Right cardiac atrium (tissue), 5 donors: ENCODE results near the gene SRC. TPM values are rescaled to one million over a fixed set of nuclear protein-coding genes. Genes with fewer than 3 reads are reported as not detected.

Experiments
- ATAC-seq, 2 donors: fragments of 200-7000 bp; cut with Tn5 transposase; one replicate each; pipeline versions ENCODE4 v1.8.0 to v1.9.1; 2020; ENCODE audit warnings: moderate library complexity in 2 of 2, mild to moderate bottlenecking in 1 of 2
- DNase-seq, 3 donors: peaks; one replicate each; pipeline ENCODE4 v3.0.0-alpha.2; 2020
- H3K27ac ChIP-seq: one replicate; pipeline ENCODE4 v1.5.1; 2013; ENCODE audit warnings: mild to moderate bottlenecking, low read length, control low read depth, moderate library complexity
- H3K27me3 ChIP-seq: one replicate; pipeline ENCODE4 v1.6.1; 2013; ENCODE audit not compliant: control insufficient read depth, insufficient read depth
- H3K4me1 ChIP-seq: one replicate; pipeline ENCODE4 v1.6.1; 2013; ENCODE audit warnings: low read length; ENCODE audit not compliant: control insufficient read depth, insufficient read depth
- H3K4me3 ChIP-seq: one replicate; pipeline ENCODE4 v1.5.1; 2013; ENCODE audit warnings: low read length, control low read depth
- H3K9me3 ChIP-seq: one replicate; pipeline ENCODE4 v1.6.1; 2013; ENCODE audit warnings: low read length; ENCODE audit not compliant: control insufficient read depth
- WGBS: extraction: QIAGEN DNeasy Blood & Tissue Kit; methylation state at CpG from one replicate; pipeline ENCODE4 v1.1.7; 2013; 5-methylcytosine and 5-hydroxymethylcytosine counted together
- intact Hi-C, 4 donors: fragments of 100-400 bp; cut with DNase I; formaldehyde crosslinking; loops; one replicate each; pipeline versions ENCODE4 v1.11.0 to v1.14.0; 2022 to 2023
- polyA plus RNA-seq: library from polyadenylated mRNA; stranded (reverse); fragments of 200-250 nt; gene quantifications from one replicate; pipeline ENCODE4 v1.2.3, GENCODE V29; 2013
- total RNA-seq, 4 donors: library from RNA; stranded (reverse); fragmentation: NEBNext Ultra II Directional; extraction: Animal tissue kit (Norgen Biotek cat#: 25700); gene quantifications; one replicate each; pipeline ENCODE4 v1.2.1, GENCODE V29; 2021
- donor health status: healthy with polysubstance abuse.
- donor health status: DM: no; HTN: yes; CAD: no.
- donor health status: DM: no; HTN: no; CAD: no.
- donor health status: DM: no; HTN: yes; CAD: no; lungs with severe emphysema.
- donor health status: DM: yes; HTN: yes; CAD: no.

SRC gene
- total and polyA plus RNA-seq, 5 donors = 9.5 to 14.0 (median 13.1) TPM

- Histone ChIP-seq H3K27ac (no peak overlapping the region), H3K27me3 (no peaks in the 10 kb centered on the region), H3K4me1 (peaks cover 5% of the 10 kb centered on the region), H3K9me3 (no peaks in the 10 kb centered on the region), H3K4me3 (no peak overlapping the region)
- 89% methylated on average over 6 of the region's 6 CpGs for WGBS
- peak in 1 of 3 donors; percentile 18 for DNase-seq
- ATAC-seq = no peak
- intact Hi-C loops = loop anchor here in 1 of 4 donors (10.0 kb wide), 1 partner anchor 166 kb away; no protein-coding TSS in a partner anchor
Measured at GRCh38 chr20:37360391-37361115, 14.6 kb downstream of the SRC start.

- ATAC-seq (no peak), DNase-seq (peak in 1 of 3 donors; percentile 44)
- intact Hi-C loops = loop anchor here in 1 of 4 donors (10.0 kb wide), 1 partner anchor 167 kb away; no protein-coding TSS in a partner anchor
- Histone ChIP-seq H3K27me3 (no peaks in the 10 kb centered on the region), H3K27ac (no peak overlapping the region), H3K4me3 (no peak overlapping the region), H3K4me1 (peaks cover 5% of the 10 kb centered on the region), H3K9me3 (no peaks in the 10 kb centered on the region)
- WGBS = 77% methylated on average over 8 of the region's 8 CpGs
Measured at GRCh38 chr20:37361336-37361735, 15.4 kb downstream of the SRC start.

- ATAC-seq = no peak
- Histone ChIP-seq H3K27ac (no peak overlapping the region), H3K9me3 (no peaks in the 10 kb centered on the region), H3K4me1 (no peaks in the 10 kb centered on the region), H3K27me3 (no peaks in the 10 kb centered on the region), H3K4me3 (no peak overlapping the region)
- peak in 1 of 3 donors; percentile 31 for DNase-seq
- intact Hi-C loops = loop anchor here in 1 of 4 donors (10.0 kb wide), 1 partner anchor 168 kb away; no protein-coding TSS in a partner anchor
- 82% methylated on average over 10 of the region's 10 CpGs for WGBS
Measured at GRCh38 chr20:37362231-37362792, 16.4 kb downstream of the SRC start.

- intact Hi-C loops = loop anchor here in 1 of 4 donors (10.0 kb wide), 1 partner anchor 168 kb away; no protein-coding TSS in a partner anchor
- no peaks in the 10 kb centered on the region for H3K4me1 ChIP-seq
- no peak for ATAC-seq
- H3K27me3 ChIP-seq = no peaks in the 10 kb centered on the region
- 95% methylated on average over 9 of the region's 9 CpGs for WGBS
- no peaks in the 10 kb centered on the region for H3K9me3 ChIP-seq
- no peak for DNase-seq
- no peak overlapping the region for H3K27ac ChIP-seq
- no peak overlapping the region for H3K4me3 ChIP-seq
Measured at GRCh38 chr20:37362821-37363220, 16.9 kb downstream of the SRC start.

GRCh38 chr20:37363221-37364012 is 17.5 kb downstream of the SRC start:
- no peaks in the 10 kb centered on the region for H3K4me1 ChIP-seq
- intact Hi-C loops = loop anchor here in 1 of 4 donors (10.0 kb wide), 1 partner anchor 169 kb away; no protein-coding TSS in a partner anchor
- no peaks in the 10 kb centered on the region for H3K27me3 ChIP-seq
- no peaks in the 10 kb centered on the region for H3K9me3 ChIP-seq
- H3K4me3 ChIP-seq = no peak overlapping the region
- peak in 1 of 2 donors; percentile 12 for ATAC-seq
- WGBS = 78% methylated on average over 24 of the region's 24 CpGs
- DNase-seq = peak in 1 of 3 donors; percentile 44
- H3K27ac ChIP-seq = no peak overlapping the region

GRCh38 chr20:37364013-37364926 is 18.3 kb downstream of the SRC start:
- no peak for ATAC-seq
- intact Hi-C loops = loop anchor here in 1 of 4 donors (10.0 kb wide), 1 partner anchor 169 kb away; no protein-coding TSS in a partner anchor
- Histone ChIP-seq H3K27me3 (no peaks in the 10 kb centered on the region), H3K27ac (no peak overlapping the region), H3K9me3 (no peaks in the 10 kb centered on the region), H3K4me1 (no peaks in the 10 kb centered on the region), H3K4me3 (no peak overlapping the region)
- 91% methylated on average over 21 of the region's 21 CpGs for WGBS
- DNase-seq = peak in 1 of 3 donors; percentile 40

- Histone ChIP-seq H3K27me3 (no peaks in the 10 kb centered on the region), H3K4me1 (no peaks in the 10 kb centered on the region), H3K4me3 (no peak overlapping the region), H3K27ac (no peak overlapping the region), H3K9me3 (no peaks in the 10 kb centered on the region)
- 86% methylated on average over 3 of the region's 3 CpGs for WGBS
- intact Hi-C loops = loop anchor here in 1 of 4 donors (10.0 kb wide), 1 partner anchor 170 kb away; no protein-coding TSS in a partner anchor
- ATAC-seq = no peak
- DNase-seq = no peak
Measured at GRCh38 chr20:37364927-37365272, 19.0 kb downstream of the SRC start.

GRCh38 chr20:37365760-37366638 is 20.1 kb downstream of the SRC start:
- H3K27ac ChIP-seq = no peak overlapping the region
- DNase-seq = no peak
- H3K4me1 ChIP-seq = no peaks in the 10 kb centered on the region
- no peak overlapping the region for H3K4me3 ChIP-seq
- no peaks in the 10 kb centered on the region for H3K27me3 ChIP-seq
- intact Hi-C loops = loop anchor here in 1 of 4 donors (10.0 kb wide), 1 partner anchor 171 kb away; no protein-coding TSS in a partner anchor
- 83% methylated on average over 6 of the region's 6 CpGs for WGBS
- no peaks in the 10 kb centered on the region for H3K9me3 ChIP-seq
- ATAC-seq = no peak

- Histone ChIP-seq H3K27me3 (no peaks in the 10 kb centered on the region), H3K9me3 (no peaks in the 10 kb centered on the region), H3K4me1 (no peaks in the 10 kb centered on the region), H3K4me3 (no peak overlapping the region), H3K27ac (no peak overlapping the region)
- intact Hi-C loops = loop anchor here in 1 of 4 donors (10.0 kb wide), 1 partner anchor 172 kb away; no protein-coding TSS in a partner anchor
- 61% methylated on average over 2 of the region's 2 CpGs for WGBS
- DNase-seq = no peak
- no peak for ATAC-seq
Measured at GRCh38 chr20:37366743-37367142, 20.8 kb downstream of the SRC start.
